HepG2 (cell line): ENCODE data around the gene G6PD. TPM values are rescaled to one million over a fixed set of nuclear protein-coding genes. Genes with fewer than 3 reads are reported as not detected.

ENCODE experiments used
- FOXA1 ChIP-seq, 2 experiments: fragments of 450-650 bp in 1 of 2; sonication (generic) in 1 of 2; formaldehyde crosslinking in 1 of 2; IDR thresholded peaks; 2 replicates each; pipeline versions ENCODE4 v1.4.0 to v1.6.1; 2016 to 2020; ENCODE audit warnings: missing genetic modification reagents in 1 of 2
- HNRNPUL1 ChIP-seq: fragments of 200-400 bp; formaldehyde crosslinking; IDR thresholded peaks from 2 replicates; pipeline ENCODE4 v1.6.1; 2017; ENCODE audit warnings: low read depth, mild to moderate bottlenecking, low read length, moderate library complexity
- KDM4B ChIP-seq: sonication (generic); formaldehyde crosslinking; IDR thresholded peaks from 2 replicates; pipeline ENCODE4 v1.4.0; 2020; ENCODE audit warnings: missing genetic modification reagents
- MED1 ChIP-seq: sonication (generic); formaldehyde crosslinking; IDR thresholded peaks from 2 replicates; pipeline ENCODE4 v1.4.0; 2020; ENCODE audit warnings: missing genetic modification reagents
- MXI1 ChIP-seq: IDR thresholded peaks from 3 replicates; pipeline ENCODE4 v1.6.1; 2012; ENCODE audit warnings: low read depth, low read length, inconsistent platforms, borderline replicate concordance
- NFE2L2 ChIP-seq: fragments of 150-350 bp; IDR thresholded peaks from 2 replicates; pipeline ENCODE4 v1.6.1; 2014; ENCODE audit warnings: low read length
- NFIB ChIP-seq: sonication (generic); formaldehyde crosslinking; IDR thresholded peaks from 2 replicates; pipeline ENCODE4 v1.9.0; 2021; ENCODE audit warnings: missing genetic modification reagents, mild to moderate bottlenecking, borderline replicate concordance
- NFYC ChIP-seq: IDR thresholded peaks from 2 replicates; pipeline ENCODE4 v1.6.1; 2016; ENCODE audit warnings: missing genetic modification reagents, missing compliant biosample characterization
- NR2F1 ChIP-seq, 2 experiments: fragments of 450-650 bp in 1 of 2; formaldehyde crosslinking in 1 of 2; IDR thresholded peaks; 2 replicates each; pipeline versions ENCODE4 v1.5.0 to v1.6.1; 2016 to 2020; ENCODE audit warnings: mild to moderate bottlenecking in 1 of 2, missing compliant biosample characterization in 1 of 2, missing genetic modification reagents in 1 of 2, moderate library complexity in 1 of 2
- PCBP2 ChIP-seq: fragments of 200-400 bp; formaldehyde crosslinking; optimal IDR thresholded peaks from 2 replicates; pipeline ENCODE3; 2018; ENCODE audit warnings: low read length, low read depth; ENCODE audit not compliant: poor library complexity, severe bottlenecking
- POLR2G ChIP-seq: fragments of 200-400 bp; formaldehyde crosslinking; IDR thresholded peaks from 2 replicates; pipeline ENCODE4 v1.6.1; 2018; ENCODE audit warnings: mild to moderate bottlenecking, low read depth, low read length, moderate library complexity
- SOX5 ChIP-seq: IDR thresholded peaks from 2 replicates; pipeline ENCODE4 v1.6.1; 2016; ENCODE audit warnings: borderline replicate concordance
- SP4 ChIP-seq: sonication (generic); formaldehyde crosslinking; IDR thresholded peaks from 2 replicates; pipeline ENCODE4 v1.8.1; 2023; ENCODE audit warnings: mild to moderate bottlenecking, missing genetic modification reagents
- THAP11 ChIP-seq: IDR thresholded peaks from 2 replicates; pipeline ENCODE4 v1.6.1; 2016; ENCODE audit warnings: missing biosample characterization, missing genetic modification reagents
- ZBTB7B ChIP-seq: sonication (generic); formaldehyde crosslinking; IDR thresholded peaks from 2 replicates; pipeline ENCODE4 v1.4.0; 2020; ENCODE audit warnings: missing genetic modification reagents
- ZNF430 ChIP-seq: sonication (generic); formaldehyde crosslinking; IDR thresholded peaks from 2 replicates; pipeline ENCODE4 v1.9.0; 2021; ENCODE audit warnings: mild to moderate bottlenecking, missing genetic modification reagents
- ZNF496 ChIP-seq: sonication (generic); formaldehyde crosslinking; IDR thresholded peaks from 2 replicates; pipeline ENCODE4 v1.8.1; 2023; ENCODE audit warnings: mild to moderate bottlenecking, moderate library complexity, missing genetic modification reagents; ENCODE audit not compliant: insufficient replicate concordance
- ZNF773 ChIP-seq: sonication (generic); formaldehyde crosslinking; IDR thresholded peaks from 2 replicates; pipeline ENCODE4 v1.4.0; 2020; ENCODE audit warnings: missing genetic modification reagents, borderline replicate concordance
- ZSCAN20 ChIP-seq: sonication (generic); formaldehyde crosslinking; IDR thresholded peaks from 2 replicates; pipeline ENCODE4 v1.4.0; 2020; ENCODE audit warnings: missing genetic modification reagents, mild to moderate bottlenecking, borderline replicate concordance
- polyA plus RNA-seq, 8 experiments: library from polyadenylated mRNA; depleted of rRNA in 3 of 8; stranded (reverse) in 7 of 8; unstranded in 1 of 8; fragments of >200 nt; fragmentation: Illumina TruSeq in 4 of 8; extraction: Trizol in 4 of 8; gene quantifications; 2 replicates each; pipeline versions ENCODE4 v1.2.1 to v1.2.3, GENCODE V29; 2011 to 2016; ENCODE audit warnings: low read depth in 4 of 8, missing spikeins in 1 of 8, mixed read lengths in 1 of 8; ENCODE audit not compliant: insufficient read depth in 1 of 8
- total RNA-seq, 5 experiments: library from RNA; depleted of rRNA; stranded (reverse); fragments of >200 nt; fragmentation: Illumina TruSeq; extraction: Trizol; gene quantifications; 2 replicates each; pipeline ENCODE4 v1.2.3, GENCODE V29; 2016; ENCODE audit warnings: low read depth in 1 of 5
- TF ChIP-seq, protein P1 (sequence below): conservative IDR thresholded peaks from 2 replicates; pipeline ENCODE4 v1.6.1; 2018; ENCODE audit warnings: missing genetic modification reagents
- TF ChIP-seq, protein P2 (sequence below): sonication (generic); formaldehyde crosslinking; IDR thresholded peaks from 2 replicates; pipeline ENCODE4 v1.9.0; 2022; ENCODE audit warnings: missing genetic modification reagents, mild to moderate bottlenecking, borderline replicate concordance
- TF ChIP-seq, protein P3 (sequence below): sonication (generic); formaldehyde crosslinking; IDR thresholded peaks from 2 replicates; pipeline ENCODE4 v1.4.0; 2020; ENCODE audit warnings: missing genetic modification reagents
- TF ChIP-seq, protein P4 (sequence below): sonication (generic); formaldehyde crosslinking; IDR thresholded peaks from 2 replicates; pipeline ENCODE4 v1.9.0; 2022; ENCODE audit warnings: low read depth, missing genetic modification reagents

The G6PD gene
- total and polyA plus RNA-seq, 2 of the 13 experiments (the other 11 are each of a cell fraction or from before 2014, with no cell fraction given), result 18.8 to 28.8 TPM

DNA sequence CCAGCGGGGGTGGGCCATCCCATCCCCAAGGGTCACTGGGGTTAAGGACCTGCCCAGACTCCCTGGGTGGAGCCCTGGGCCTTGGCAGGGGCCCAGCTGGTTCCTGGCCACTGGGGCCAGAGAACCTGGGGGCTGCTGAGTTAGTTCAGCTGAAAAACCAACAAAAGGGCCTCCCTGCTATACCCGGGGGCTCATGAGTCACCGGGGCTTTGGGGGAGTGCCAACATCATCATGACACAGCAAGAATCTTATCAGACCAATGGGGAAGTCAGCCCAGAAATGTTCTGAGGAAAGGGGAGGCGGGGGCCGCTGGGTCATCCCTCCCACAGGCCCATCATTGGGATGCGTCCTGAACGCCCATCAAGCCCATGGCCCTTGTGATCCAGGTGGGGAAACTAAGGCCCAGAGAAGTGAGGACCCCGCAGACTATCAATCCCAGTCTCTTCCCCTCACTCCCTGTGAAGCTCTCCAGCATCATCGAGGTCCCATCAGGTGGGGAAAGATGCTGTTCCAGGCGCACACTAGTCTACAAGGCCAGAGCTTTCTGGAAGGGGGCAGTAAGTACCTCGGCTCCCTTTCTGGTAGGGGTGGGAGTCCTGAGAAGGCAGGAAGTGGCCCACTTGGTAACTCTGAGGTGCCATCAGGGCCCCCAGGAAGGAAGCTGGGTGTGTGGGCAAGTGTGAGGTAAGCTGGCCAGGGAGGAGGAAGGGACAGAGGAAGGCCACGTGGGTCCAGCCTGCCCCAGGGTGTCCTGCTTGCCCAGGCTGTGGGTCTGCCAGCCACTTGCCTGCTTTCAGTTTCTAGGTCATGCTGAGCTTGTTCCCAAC, 4.5 kb downstream of the G6PD start (continued):
- TF ChIP-seq SOX5 (CRISPR knock-in tag) (peak; percentile 43; the same call in 1 of the 2 replicates), KDM4B (CRISPR knock-in tag) (0 out of 2 replicates have a peak, but pooled peaks have one; percentile 43), FOXA1 (IDR thresholded peaks at IDR 0.05) (no peak), FOXA1 (CRISPR knock-in tag; IDR thresholded peaks at IDR 0.05) (peak; percentile 43; the same call in 1 of the 2 replicates), MXI1 (peak; percentile 60; the same call in 1 of the 3 replicates), ZNF430 (0 out of 2 replicates have a peak, but pooled peaks have one; percentile 19), THAP11 (CRISPR knock-in tag) (0 out of 2 replicates have a peak, but pooled peaks have one; percentile 19), HNRNPUL1 (no peak), POLR2G (peak; percentile 20), PCBP2 (no peak), ZNF773 (CRISPR knock-in tag) (0 out of 2 replicates have a peak, but pooled peaks have one; percentile 17), ZSCAN20 (0 out of 2 replicates have a peak, but pooled peaks have one; percentile 53), SP4 (CRISPR knock-in tag) (0 out of 2 replicates have a peak, but pooled peaks have one; percentile 40), ZBTB7B (peak; percentile 74), NFE2L2 (peak; percentile 98), NFIB (CRISPR knock-in tag) (no peak), ZNF496 (CRISPR knock-in tag) (no peak), NR2F1 (CRISPR knock-in tag; IDR thresholded peaks at IDR 0.05) (peak; percentile 84 to 88), MED1 (CRISPR knock-in tag) (peak; percentile 88), NFYC (CRISPR knock-in tag) (peak; percentile 38)
- TF ChIP-seq, protein P1, sequence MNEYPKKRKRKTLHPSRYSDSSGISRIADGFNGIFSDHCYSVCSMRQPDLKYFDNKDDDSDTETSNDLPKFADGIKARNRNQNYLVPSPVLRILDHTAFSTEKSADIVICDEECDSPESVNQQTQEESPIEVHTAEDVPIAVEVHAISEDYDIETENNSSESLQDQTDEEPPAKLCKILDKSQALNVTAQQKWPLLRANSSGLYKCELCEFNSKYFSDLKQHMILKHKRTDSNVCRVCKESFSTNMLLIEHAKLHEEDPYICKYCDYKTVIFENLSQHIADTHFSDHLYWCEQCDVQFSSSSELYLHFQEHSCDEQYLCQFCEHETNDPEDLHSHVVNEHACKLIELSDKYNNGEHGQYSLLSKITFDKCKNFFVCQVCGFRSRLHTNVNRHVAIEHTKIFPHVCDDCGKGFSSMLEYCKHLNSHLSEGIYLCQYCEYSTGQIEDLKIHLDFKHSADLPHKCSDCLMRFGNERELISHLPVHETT (CRISPR knock-in tag), result no peak
- TF ChIP-seq, protein P2, sequence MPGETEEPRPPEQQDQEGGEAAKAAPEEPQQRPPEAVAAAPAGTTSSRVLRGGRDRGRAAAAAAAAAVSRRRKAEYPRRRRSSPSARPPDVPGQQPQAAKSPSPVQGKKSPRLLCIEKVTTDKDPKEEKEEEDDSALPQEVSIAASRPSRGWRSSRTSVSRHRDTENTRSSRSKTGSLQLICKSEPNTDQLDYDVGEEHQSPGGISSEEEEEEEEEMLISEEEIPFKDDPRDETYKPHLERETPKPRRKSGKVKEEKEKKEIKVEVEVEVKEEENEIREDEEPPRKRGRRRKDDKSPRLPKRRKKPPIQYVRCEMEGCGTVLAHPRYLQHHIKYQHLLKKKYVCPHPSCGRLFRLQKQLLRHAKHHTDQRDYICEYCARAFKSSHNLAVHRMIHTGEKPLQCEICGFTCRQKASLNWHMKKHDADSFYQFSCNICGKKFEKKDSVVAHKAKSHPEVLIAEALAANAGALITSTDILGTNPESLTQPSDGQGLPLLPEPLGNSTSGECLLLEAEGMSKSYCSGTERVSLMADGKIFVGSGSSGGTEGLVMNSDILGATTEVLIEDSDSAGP (CRISPR knock-in tag), result peak; percentile 11; the same call in 1 of the 2 replicates
- TF ChIP-seq, protein P3, sequence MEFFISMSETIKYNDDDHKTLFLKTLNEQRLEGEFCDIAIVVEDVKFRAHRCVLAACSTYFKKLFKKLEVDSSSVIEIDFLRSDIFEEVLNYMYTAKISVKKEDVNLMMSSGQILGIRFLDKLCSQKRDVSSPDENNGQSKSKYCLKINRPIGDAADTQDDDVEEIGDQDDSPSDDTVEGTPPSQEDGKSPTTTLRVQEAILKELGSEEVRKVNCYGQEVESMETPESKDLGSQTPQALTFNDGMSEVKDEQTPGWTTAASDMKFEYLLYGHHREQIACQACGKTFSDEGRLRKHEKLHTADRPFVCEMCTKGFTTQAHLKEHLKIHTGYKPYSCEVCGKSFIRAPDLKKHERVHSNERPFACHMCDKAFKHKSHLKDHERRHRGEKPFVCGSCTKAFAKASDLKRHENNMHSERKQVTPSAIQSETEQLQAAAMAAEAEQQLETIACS (CRISPR knock-in tag), result 0 out of 2 replicates have a peak, but pooled peaks have one; percentile 3
- TF ChIP-seq, protein P4, sequence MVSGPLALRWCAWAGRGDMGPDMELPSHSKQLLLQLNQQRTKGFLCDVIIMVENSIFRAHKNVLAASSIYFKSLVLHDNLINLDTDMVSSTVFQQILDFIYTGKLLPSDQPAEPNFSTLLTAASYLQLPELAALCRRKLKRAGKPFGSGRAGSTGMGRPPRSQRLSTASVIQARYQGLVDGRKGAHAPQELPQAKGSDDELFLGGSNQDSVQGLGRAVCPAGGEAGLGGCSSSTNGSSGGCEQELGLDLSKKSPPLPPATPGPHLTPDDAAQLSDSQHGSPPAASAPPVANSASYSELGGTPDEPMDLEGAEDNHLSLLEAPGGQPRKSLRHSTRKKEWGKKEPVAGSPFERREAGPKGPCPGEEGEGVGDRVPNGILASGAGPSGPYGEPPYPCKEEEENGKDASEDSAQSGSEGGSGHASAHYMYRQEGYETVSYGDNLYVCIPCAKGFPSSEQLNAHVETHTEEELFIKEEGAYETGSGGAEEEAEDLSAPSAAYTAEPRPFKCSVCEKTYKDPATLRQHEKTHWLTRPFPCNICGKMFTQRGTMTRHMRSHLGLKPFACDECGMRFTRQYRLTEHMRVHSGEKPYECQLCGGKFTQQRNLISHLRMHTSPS (CRISPR knock-in tag), result 0 out of 2 replicates have a peak, but pooled peaks have one; percentile 26
